ENCODE data around the gene NFXL1.

NFXL1 gene

DNA sequence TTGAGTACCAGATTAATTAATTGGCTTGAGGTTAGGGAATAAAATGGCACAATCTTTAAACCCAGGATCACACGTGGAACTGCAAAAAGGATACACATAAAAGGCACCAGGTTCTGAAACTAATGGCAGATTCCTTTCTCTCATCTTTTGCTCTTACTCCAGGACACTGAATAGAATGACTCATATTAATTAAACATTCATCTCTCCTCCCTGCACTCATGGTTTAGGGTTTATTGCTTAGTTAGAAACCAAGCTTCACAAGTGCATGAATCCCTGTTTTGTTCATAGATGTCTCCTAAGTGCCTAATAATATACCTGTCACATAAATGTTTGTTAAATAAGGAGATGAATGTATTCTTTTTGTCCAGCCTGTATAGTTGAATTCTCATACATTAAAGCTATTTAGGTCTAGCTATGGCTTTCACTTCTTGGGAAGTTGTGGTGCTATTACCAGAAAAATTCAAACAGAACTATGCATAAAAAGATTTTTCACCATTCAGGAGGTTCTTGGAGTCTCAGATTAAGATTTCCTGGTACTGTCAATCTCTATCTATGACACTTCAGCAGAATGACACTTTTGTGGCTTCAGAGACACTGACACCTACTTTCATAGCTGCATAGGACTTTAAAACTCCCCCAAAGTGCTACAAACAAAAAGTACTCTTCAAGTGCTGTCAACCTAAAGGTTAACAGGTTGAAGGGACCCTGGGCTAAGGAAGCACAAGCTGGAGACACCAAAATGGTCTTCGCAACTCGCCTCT, 83.9 kb downstream of the NFXL1 start:
- FAIRE-seq: no peak

DNA sequence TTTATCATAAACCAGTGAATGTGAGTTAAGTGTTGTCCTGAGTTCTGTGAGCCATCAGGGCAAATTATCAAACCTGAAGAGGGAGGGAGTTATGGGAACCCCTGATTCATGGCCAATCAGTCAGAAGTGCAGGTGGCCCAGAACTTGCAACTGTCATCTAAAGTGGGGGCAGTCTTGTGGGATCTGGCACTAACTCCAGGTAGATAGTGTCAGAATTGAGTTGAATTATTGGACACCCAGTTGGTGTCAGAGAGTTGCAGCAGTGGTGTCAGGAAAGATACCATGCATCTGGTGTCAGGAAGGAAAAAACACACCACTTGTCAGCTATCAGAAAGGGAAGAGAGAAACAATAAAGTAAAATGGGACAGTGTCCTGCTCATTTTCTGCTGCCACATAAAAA, 84.9 kb downstream of the NFXL1 start:
- no peak for FAIRE-seq

DNA sequence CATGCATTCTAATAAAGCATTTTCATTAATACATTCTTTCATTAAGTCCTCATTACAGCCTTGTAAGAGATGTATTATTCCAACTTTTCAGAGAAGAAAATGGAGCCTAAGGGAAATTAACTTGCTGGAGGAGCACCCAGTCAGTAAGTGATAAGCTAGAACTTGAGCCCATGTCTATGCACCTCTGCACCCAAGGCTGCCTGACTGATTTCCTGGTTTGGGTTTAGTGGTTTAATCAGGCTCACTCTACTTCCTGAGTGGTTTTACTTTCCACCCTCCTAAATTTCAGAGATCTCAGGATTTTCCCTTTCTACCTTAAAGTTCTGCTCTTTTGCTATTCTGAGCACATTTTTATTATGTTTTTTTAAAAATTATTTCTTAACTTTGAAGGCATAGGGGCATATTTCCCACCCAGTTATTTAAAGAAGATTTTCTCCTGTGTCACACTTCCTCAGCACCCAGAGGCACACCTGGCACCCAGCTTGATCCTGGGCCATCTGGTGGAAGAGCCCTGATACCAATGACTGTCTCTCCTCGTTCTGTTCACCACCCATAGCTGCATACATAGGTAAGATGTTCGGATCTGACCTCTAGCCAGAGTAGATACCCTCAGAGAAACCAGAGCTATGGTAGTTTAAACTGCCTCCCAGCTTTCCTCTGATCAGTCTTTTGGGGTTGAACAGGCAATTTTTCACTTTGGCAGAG, 86.9 kb downstream of the NFXL1 start:
- FAIRE-seq: no peak

DNA sequence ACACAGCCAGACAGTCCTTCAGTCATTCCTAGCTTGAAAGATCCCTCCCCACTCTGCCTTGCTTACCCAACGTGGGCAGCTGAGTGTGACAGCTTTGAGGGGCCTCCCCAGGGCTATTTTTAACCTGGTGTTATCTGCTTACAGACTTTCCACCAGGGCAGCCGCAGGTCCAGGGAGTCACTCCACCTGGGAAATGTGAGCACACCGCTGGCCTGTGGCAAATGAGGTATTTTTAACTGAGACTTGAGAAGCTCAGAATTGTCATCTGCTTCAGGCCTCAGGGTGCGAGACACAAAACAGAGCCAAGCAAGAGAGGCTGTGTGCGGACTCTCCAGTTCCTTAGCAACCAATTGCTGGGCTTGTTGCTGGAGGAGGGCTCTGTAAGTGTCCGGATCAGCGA, 89.5 kb downstream of the NFXL1 start:
- no peak for FAIRE-seq

DNA sequence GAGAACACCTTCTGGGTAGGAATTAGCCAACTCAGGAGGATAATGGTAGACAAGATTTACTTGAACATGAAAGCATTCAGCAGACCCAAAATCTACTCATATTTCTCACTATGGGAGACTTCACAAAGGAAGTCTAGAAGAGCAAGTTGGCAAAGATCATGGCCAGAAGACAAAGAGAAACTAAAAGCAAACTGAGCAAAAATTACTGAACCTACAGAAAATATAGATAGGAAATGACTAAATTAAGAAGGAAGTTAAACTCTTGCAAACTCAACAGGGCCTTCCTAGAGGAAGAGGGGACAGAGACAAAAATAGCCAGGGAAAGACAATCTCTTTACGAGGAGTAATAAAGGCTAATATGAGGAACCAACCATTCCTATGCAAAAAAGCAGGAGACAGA, 95.2 kb downstream of the NFXL1 start:
- no peak for FAIRE-seq

DNA sequence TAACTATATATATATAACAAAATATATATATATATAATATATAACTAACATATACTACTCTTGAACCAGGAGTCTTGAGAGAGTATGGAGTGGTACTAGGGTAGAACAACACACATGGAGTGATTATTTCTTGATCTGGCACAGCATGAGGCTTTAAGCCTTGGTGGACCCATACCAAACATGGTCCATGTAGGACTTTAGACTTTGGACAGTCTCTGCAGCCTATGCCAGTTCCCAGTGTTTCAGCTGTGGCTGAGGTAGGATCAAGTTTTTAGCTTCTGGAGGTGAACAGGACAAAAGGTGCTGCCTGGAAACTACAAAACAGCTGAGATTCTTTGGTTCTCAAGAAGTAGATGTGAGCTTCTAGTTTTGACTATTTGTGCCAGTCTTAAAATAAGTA, 97.1 kb downstream of the NFXL1 start:
- no peak for FAIRE-seq

DNA sequence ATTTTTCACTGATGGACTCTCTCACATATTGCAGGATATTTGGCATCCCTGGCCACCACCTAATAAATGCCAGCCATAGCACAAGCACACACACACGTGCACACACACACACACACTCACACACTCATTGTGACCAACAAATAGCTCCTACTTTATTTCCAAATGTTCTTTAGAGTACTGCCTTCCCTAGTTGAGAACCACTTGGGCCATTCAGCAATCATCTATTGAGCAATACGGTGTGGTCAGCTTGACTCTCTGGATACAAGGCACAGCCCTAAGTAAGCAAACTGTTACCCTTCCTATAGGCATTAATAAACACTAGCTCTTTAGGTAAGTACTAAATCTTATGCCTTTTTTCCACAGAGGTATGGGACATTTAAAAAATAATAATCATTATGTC, 97.6 kb downstream of the NFXL1 start:
- FAIRE-seq: no peak

DNA sequence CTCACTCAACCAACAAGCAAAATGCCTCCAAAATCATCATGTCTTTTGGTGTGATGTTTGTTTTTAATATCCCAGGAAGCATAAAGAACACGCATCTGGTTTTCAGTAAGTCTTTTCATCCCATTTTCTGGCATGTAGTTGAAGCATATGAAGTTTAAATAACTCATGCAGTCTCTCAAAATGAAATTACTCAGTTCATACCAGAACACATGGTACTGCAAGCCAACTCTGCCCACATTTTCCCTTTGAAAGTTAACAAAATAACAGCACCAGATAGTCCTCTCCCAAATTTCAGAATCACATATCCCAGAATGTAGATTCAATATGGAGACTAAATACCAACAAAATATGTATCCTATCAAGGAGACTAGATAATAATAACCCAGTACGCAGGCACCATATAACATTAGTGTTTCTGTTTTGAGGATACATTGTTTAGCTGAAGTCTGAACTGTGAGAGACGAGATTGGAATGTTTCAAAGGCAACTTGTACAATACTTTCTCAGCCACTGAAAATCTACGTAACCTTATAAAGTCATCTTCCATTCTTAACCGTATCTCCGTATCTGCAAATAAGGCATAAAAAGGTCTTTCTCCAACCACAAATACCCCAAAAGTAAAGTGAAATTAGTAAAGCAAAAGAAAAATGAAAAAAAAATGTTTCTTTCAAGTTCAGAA, 99.6 kb downstream of the NFXL1 start:
- FAIRE-seq: no peak

DNA sequence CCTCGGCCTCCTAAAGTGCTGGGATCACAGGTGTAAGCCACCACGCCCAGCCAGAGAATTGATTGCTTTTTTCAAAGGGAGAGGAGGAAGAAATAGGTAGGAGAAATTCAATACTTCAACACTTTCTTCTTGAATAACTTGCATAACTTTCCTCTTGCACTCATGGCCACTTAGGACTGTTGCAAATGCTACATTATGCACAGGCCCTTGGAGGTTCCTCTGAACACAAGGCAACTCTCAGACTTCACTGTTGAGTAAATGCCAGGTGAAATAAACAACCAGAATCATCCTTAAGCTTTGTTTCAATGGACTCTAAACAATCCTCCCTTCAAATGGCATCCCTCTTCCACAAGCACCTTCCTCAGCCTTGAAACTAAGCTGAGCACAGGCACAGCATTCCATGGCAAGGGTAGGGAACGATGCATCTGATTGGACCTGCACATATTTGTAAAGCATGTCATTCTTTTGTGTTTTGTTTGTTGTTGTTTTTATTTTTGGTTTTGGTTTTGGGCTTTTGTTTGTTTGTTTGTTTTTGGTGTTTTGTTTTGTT, 104.7 kb downstream of the NFXL1 start:
- no peak for FAIRE-seq

DNA sequence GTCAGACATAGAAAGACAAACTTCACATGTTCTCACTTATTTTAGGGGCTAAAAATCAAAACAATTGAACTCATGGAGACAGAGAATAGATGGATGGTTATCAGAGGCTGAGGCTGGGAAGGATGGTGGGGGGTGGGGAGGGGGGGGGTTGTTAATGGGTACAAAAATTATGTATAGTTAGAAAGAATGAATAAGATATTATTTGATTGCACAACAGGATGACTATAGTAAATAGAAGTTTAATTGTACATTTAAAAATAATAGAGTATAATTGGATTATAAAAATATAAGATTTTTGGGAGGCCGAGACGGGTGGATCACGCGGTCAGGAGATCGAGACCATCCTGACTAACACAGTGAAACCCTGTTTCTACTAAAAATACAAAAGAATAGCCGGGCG, 109.8 kb downstream of the NFXL1 start:
- FAIRE-seq: no peak

DNA sequence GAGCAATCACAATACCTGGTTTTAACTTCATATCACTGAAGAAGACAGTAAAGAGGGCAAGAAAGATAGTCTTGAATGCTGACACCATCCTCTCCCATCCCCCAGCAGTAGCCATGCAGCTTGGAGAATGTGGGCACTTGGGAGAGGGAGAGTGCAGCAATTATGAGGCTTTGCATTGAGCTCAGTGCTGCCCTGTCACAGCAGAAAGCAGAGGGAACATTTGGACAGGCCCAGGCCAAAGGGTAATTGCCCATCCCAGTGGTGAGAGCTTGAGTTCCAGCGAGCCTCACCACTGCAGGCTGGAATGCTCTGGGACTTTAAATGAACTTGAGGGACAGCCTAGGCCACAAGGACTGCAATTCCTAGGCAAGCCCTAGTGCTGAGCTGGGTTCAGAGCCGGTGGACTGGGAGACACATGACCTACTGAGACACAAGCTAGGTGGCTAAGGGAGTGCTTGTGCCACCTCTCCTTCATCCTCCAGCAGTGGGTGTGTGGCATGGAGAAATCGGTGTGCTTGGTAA, 112.8 kb downstream of the NFXL1 start:
- no peak for FAIRE-seq

DNA sequence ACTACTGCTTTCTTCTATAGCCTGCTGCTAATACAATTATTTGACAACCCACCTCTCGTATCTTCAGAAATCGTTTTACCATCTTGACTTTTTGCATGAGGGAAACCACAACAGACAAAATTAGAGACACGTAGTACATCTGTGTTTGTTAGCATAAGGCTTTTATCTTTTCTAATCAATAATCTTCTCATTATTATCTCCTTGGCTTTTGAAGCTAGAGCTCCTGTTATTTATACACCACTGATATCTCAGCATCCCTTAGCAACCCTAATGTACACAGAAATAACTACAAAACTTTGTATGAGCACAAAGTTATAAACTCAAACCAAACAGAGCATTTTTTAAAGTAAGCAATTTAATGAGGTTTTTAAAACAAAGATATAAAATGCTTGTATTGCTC, 116.2 kb downstream of the NFXL1 start:
- peak; percentile 100 for FAIRE-seq
